Measurements from ENCODE around the gene DNER.
"Not testable (repeated sequence)": the region's sequence is repeated elsewhere in the genome, so short reads cannot be mapped to it uniquely, and the experiment has no call there.

DNER gene

DNA sequence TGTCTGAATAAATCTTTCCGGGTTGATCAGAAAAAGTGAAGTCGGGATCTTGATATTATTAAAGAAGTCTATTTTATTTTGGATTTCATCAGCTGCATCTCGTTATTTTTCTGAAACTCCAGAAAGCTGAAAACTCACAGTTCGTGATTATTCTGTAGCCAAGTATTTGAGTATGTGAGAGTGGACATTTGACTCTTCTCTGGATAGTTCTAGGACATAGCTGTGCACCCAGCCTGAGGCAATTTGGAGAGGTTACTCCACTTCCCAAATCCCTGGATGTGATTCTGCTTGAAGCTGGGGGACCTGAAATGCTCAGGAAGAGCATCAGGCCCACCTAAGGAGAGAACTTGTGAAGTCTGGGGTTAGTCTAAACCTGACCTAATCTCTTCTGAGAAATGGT is 325.6 kb downstream of the DNER start:
- H3K4me3 ChIP-seq (replicated peaks in 1 of 2; ENCODE audit: low read depth in 2 of 2, low read length in 2 of 2), result no peak overlapping the region
- no peak for TF ChIP-seq CTCF (IDR thresholded peaks at IDR 0.05; ENCODE audit: low read depth, low read length)
- no peak for DNase-seq (ENCODE audit: low read depth in 2 of 2)

GRCh38 chr2:229387866-229388265 is 326.5 kb downstream of the DNER start:
- TF ChIP-seq CTCF (IDR thresholded peaks at IDR 0.05; ENCODE audit: low read depth, low read length), result no peak
- DNase-seq (ENCODE audit: low read depth in 2 of 2), result peak in 1 of 2 donors; percentile 56

GRCh38 chr2:229380101-229380625 is 334.2 kb downstream of the DNER start:
- no peak for TF ChIP-seq CTCF (IDR thresholded peaks at IDR 0.05; ENCODE audit: low read depth, low read length)
- no peak overlapping the region for H3K4me3 ChIP-seq (replicated peaks in 1 of 2; ENCODE audit: low read depth in 2 of 2, low read length in 2 of 2)
- no peak for DNase-seq (ENCODE audit: low read depth in 2 of 2)

More at GRCh38 chr2:229387866-229388265, 326.5 kb downstream of the DNER start:
- no peak overlapping the region for H3K4me3 ChIP-seq (replicated peaks in 1 of 2; ENCODE audit: low read depth in 2 of 2, low read length in 2 of 2)

DNA sequence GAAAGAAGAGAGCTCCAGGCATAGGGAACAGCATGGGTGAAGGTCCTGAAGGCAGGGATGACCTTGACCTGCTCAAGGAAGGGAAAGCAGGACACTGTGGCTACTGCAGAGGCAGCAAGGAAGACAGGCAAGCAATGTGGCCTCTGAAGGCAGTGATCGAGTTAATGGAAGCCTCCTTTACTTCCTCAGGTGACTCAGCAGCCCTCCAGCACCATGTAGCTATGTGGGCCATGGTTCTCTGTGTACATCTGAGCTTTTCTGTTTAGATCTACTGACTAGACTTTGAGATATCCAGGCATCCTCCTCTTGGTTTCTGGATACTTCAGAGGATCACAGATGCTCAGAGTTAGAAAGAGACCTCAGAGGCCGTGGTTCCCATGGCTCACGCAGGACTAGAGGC is 336.0 kb downstream of the DNER start:
- no peak for DNase-seq (ENCODE audit: low read depth in 2 of 2)
- no peak for TF ChIP-seq CTCF (IDR thresholded peaks at IDR 0.05; ENCODE audit: low read depth, low read length)
- no peak overlapping the region for H3K4me3 ChIP-seq (replicated peaks in 1 of 2; ENCODE audit: low read depth in 2 of 2, low read length in 2 of 2)

- DNase-seq (ENCODE audit: low read depth in 2 of 2), result peak in 1 of 2 donors; percentile 52
- no peak for TF ChIP-seq CTCF (IDR thresholded peaks at IDR 0.05; ENCODE audit: low read depth, low read length)
- H3K4me3 ChIP-seq (replicated peaks in 1 of 2; ENCODE audit: low read depth in 2 of 2, low read length in 2 of 2), result no peak overlapping the region
These were observed 337.5 kb downstream of the DNER start for GRCh38 chr2:229376866-229377265.

GRCh38 chr2:229375251-229375650 is 339.1 kb downstream of the DNER start:
- peak in 1 of 2 donors; percentile 6 for DNase-seq (ENCODE audit: low read depth in 2 of 2)

GRCh38 chr2:229373311-229373710 is 341.0 kb downstream of the DNER start:
- DNase-seq (ENCODE audit: low read depth in 2 of 2); H3K4me3 ChIP-seq (replicated peaks in 1 of 2; ENCODE audit: low read depth in 2 of 2, low read length in 2 of 2): not testable (repeated sequence)

More at GRCh38 chr2:229375251-229375650, 339.1 kb downstream of the DNER start:
- no peak for TF ChIP-seq CTCF (IDR thresholded peaks at IDR 0.05; ENCODE audit: low read depth, low read length)
- no peak overlapping the region for H3K4me3 ChIP-seq (replicated peaks in 1 of 2; ENCODE audit: low read depth in 2 of 2, low read length in 2 of 2)

All from cardiac fibroblast (primary cell).